Choroid plexus epithelial cell (primary cell): Measurements from ENCODE around the gene DLX5.
A peak's percentile ranks its signal among the peaks of the same experiment; 100 is the strongest.

Experiments used
- DNase-seq: peaks from one replicate; pipeline ENCODE4 v3.0.0-alpha.2; 2010; ENCODE audit warnings: low read depth
- H3K4me3 ChIP-seq: 2 replicates; pipeline ENCODE4 v1.5.1; 2011; ENCODE audit warnings: low read depth, mild to moderate bottlenecking, control low read depth, low read length, moderate library complexity
- CTCF ChIP-seq: conservative IDR thresholded peaks from 2 replicates; pipeline ENCODE4 v1.5.1; 2011; ENCODE audit warnings: low read depth, mild to moderate bottlenecking, control low read depth, inconsistent platforms, low read length, moderate library complexity

The DLX5 gene

GRCh38 chr7:97007583-97007861 lies 17.1 kb downstream of the DLX5 start:
- H3K4me3 ChIP-seq: no peak overlapping the region
- no peak for TF ChIP-seq CTCF
- DNase-seq: no peak

- DNase-seq: no peak
- H3K4me3 ChIP-seq: no peak overlapping the region
- TF ChIP-seq CTCF: no peak
Measured at GRCh38 chr7:97006816-97007582, 17.6 kb downstream of the DLX5 start.

GRCh38 chr7:97006055-97006815 lies 18.4 kb downstream of the DLX5 start:
- DNase-seq: peak; percentile 5

GRCh38 chr7:97005183-97006054 lies 19.2 kb downstream of the DLX5 start, which contains the start of gene DLX6:
Gene DLX6, plus strand, starts transcription at chr7:97005553. Its CDS starts 425 bp downstream, at chr7:97005978.
- no peak for DNase-seq
- no peak for TF ChIP-seq CTCF
- peak within 1 kb of the TSS; percentile 20 for H3K4me3 ChIP-seq

More at GRCh38 chr7:97006055-97006815, 18.4 kb downstream of the DLX5 start:
- no peak for TF ChIP-seq CTCF
- H3K4me3 ChIP-seq: peak overlapping the region; percentile 20

GRCh38 chr7:97004247-97005182 lies 20.1 kb downstream of the DLX5 start:
- H3K4me3 ChIP-seq: no peak overlapping the region
- TF ChIP-seq CTCF: no peak
- no peak for DNase-seq
